HG02571 (cell line): ENCODE data around the gene CDADC1.

Experiments
- ATAC-seq: cut with Tn5 transposase; IDR thresholded peaks from one replicate; pipeline ENCODE4 v1.9.1; 2021; ENCODE audit warnings: mild to moderate bottlenecking, moderate library complexity; ENCODE audit not compliant: unreplicated experiment

CDADC1 gene

DNA sequence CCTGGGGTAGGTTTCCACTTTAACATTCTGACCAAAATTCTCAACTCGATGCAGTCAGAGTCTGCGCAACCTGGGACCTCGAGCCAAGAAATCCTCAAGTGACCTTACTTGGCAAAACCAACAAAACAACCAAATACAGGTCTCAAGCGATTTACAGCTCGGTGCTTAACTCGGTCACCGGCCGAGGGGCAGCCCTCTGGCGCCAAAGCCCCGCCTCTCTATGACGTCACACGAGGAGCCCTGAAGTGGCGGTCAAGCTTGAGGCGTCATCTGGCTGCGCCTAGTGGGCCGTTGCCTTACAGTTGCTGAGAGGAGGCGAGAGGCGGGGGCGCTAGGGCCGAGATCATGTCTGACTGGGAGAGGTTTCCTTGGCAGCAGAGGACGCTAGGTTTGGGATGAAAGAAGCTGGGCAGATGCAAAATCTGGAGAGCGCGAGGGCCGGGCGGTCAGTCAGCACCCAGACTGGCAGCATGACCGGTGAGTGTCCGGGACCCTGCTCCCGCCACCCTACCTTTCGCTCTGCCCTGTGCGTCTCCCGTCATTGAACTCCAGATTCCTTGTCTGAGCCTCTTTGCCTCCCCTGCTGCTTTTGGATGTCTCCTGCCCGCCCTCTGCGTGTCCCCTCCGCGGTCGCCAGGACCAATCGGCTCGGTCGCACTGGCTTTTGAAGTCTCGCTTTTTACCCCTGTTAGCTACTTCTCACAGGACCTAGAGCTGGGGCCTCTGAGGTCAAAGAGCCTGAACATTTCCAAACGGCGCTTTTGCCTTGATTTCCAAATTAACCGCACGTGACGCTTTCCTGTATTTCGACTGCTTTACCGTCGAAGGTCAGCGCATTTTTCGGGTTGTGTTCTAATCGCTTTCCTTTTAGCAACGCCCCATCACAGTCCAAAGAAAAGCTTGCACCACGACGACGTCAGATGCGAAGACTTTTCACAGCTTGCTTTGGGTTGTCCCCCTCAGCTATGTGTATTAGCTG is at the start of gene CDADC1:
TSS of gene CDADC1 (plus strand) at position 283 of the 979 bp plus-strand sequence. CDS start at position 396, 113 bp downstream.
- ATAC-seq, result peak; percentile 93

- no peak for ATAC-seq
These were observed 41.1 kb upstream of the CDADC1 start for GRCh38 chr13:49206641-49207040.

DNA sequence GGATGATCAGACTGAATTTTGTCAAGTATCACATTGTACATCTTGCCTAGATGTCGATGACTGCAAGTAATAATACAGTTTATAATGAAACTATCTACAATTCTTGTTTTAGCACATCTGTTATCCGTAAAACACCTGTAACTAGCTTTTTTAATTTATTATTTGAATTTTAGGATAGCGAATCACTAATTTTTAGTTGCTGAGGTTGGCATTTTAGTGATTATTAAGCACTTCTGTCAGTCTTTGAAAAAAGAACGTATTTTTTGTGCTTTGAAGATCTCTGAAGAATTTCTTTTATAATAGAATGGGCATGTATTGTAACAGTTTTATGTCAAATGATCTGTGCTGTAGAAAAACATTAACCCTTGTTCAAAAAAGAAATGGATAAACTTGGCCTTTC is 39.1 kb upstream of the CDADC1 start:
- no peak for ATAC-seq

GRCh38 chr13:49210114-49210513 is 37.6 kb upstream of the CDADC1 start:
- ATAC-seq, result no peak

DNA sequence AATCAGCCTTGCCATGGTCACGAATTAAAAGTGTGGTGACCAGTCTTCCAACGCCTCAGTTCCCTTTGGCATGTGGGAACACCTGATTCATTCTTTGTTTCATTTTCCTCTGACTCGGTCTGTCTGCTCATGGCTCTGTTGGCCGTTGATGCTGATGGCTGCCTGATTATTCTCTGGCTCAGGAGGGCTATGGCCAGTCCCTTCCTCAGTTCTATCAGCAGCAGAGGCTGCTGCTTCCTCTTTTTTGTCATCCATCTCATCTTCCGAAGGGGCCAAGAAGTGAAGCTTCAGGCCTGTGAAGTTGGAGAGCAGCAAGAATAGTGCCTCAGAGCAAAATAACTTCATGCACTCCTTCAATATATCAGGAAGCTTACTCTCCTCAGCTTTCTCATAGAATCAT is 37.1 kb upstream of the CDADC1 start:
- no peak for ATAC-seq

- no peak for ATAC-seq
These were observed 34.2 kb upstream of the CDADC1 start for GRCh38 chr13:49213539-49213938.

- ATAC-seq, result no peak
These were observed 33.5 kb upstream of the CDADC1 start for GRCh38 chr13:49213997-49214916.

DNA sequence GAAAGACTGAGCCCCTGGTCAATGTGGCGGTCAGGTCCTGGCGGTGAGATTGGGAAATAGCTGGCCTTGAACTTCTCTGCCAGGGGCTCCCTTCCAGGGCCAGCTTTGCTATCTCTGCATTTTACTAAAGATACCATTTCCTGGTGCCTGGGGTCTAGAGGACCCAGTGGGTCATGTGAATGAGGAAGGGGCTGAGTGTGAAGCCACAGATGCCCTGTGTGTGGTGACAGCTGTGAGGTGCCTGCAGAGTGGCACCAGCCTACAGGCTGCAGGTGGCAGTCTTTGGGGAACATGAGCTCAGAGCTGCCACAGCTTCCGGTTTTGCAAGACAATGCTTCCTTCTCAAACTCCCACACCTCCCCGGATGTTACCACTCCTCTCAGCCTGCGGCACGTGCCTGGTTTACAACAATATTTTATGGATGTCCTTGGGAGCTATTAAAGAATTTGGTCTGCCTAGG is 32.8 kb upstream of the CDADC1 start:
- ATAC-seq, result no peak

GRCh38 chr13:49216334-49216733 is 31.4 kb upstream of the CDADC1 start:
- no peak for ATAC-seq

DNA sequence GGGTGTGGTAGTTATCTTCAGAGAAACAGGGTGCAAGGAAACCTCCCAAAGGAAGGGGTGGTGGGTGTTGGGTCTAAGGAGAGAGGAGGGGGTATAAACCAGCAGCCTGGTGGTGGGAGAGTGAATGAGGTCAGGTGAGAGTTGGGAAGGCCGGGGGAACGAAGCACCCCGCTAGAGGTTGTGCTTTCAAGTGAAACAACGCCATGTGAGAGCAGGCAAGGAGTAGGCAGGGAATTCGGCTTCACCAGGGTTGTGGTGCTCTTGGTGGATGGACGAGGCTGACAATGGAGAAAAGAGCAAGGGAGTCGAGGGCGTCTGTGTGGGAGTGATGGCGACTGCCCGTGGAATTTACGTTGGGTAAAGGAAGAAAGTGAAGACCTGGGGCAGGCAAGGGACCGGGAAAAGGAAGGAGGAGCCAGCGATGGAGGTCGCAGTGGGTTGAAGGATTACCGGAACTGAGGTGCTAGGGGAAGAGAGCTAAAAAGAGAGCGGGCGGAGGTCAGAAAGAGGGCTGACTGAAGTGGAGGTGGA is 29.7 kb upstream of the CDADC1 start:
- no peak for ATAC-seq

GRCh38 chr13:49218493-49219051 is 29.2 kb upstream of the CDADC1 start:
- no peak for ATAC-seq

DNA sequence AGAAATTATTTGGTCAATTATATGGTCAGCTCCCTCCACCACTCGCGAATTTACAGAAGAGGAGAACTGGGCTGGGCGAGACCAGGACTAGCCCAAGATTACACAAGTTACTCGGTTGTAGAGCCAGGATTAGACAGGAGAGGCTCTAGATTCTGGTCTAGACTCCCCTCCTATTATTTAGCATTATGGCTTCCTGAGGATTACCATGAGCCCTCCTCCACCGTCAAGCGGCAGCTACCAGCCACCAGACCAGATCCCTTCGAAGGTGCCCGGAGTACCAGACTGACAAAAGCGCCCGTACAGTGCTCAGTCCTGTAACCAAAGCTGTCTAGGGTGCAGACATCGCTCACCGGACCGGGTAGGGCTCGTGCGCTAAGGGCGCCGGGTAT is 28.1 kb upstream of the CDADC1 start:
- ATAC-seq, result no peak

GRCh38 chr13:49220036-49220855 is 27.5 kb upstream of the CDADC1 start, which contains the start of gene MLNR:
Gene MLNR, plus strand, starts transcription at chr13:49220338. Its CDS starts 0 bp downstream, at chr13:49220338.
- ATAC-seq, result no peak

- no peak for ATAC-seq
These were observed 26.7 kb upstream of the CDADC1 start for GRCh38 chr13:49220856-49221589.

GRCh38 chr13:49221590-49221965 is 26.1 kb upstream of the CDADC1 start:
- no peak for ATAC-seq

GRCh38 chr13:49225223-49226042 is 22.3 kb upstream of the CDADC1 start:
- no peak for ATAC-seq

- ATAC-seq, result no peak
These were observed 21.1 kb upstream of the CDADC1 start for GRCh38 chr13:49226613-49227012.

- ATAC-seq, result no peak
These were observed 13.0 kb upstream of the CDADC1 start for GRCh38 chr13:49234741-49235140.
